GM21367 (cell line): Measurements from ENCODE around the gene LCNL1.
A peak's percentile ranks its signal among the peaks of the same experiment; 100 is the strongest.

Experiments used
- ATAC-seq: cut with Tn5 transposase; IDR thresholded peaks from one replicate; pipeline ENCODE4 v1.9.1; 2021; ENCODE audit not compliant: unreplicated experiment

The LCNL1 gene

GRCh38 chr9:136982232-136983051, at the start of gene LCNL1:
TSS of gene LCNL1 (plus strand) at chr9:136982993. CDS start at chr9:136983587, 594 bp downstream.
- no peak for ATAC-seq

GRCh38 chr9:136934277-136934676, 48.5 kb upstream of the LCNL1 start:
- ATAC-seq = no peak

- no peak for ATAC-seq
Measured at GRCh38 chr9:136935651-136936050, 47.1 kb upstream of the LCNL1 start.

GRCh38 chr9:136936645-136937170, 46.1 kb upstream of the LCNL1 start:
- ATAC-seq = no peak

GRCh38 chr9:136937186-136938001, 45.4 kb upstream of the LCNL1 start:
- ATAC-seq = no peak

- no peak for ATAC-seq
Measured at GRCh38 chr9:136939431-136939995, 43.3 kb upstream of the LCNL1 start.

- no peak for ATAC-seq
Measured at GRCh38 chr9:136939996-136940525, 42.7 kb upstream of the LCNL1 start.

GRCh38 chr9:136940526-136941230, 42.1 kb upstream of the LCNL1 start:
- ATAC-seq = no peak

GRCh38 chr9:136941231-136942111, 41.3 kb upstream of the LCNL1 start:
- no peak for ATAC-seq

GRCh38 chr9:136942112-136942880, 40.5 kb upstream of the LCNL1 start:
- ATAC-seq = no peak

- no peak for ATAC-seq
Measured at GRCh38 chr9:136942881-136943230, 39.9 kb upstream of the LCNL1 start.

GRCh38 chr9:136943291-136944211, 39.2 kb upstream of the LCNL1 start:
- ATAC-seq = peak; percentile 1

- ATAC-seq = peak; percentile 26
Measured at GRCh38 chr9:136944212-136944518, 38.6 kb upstream of the LCNL1 start.

GRCh38 chr9:136944519-136945332, 38.1 kb upstream of the LCNL1 start, which contains the start of the genes C8G and FBXW5:
TSS of gene C8G (plus strand) at chr9:136945243. CDS start at chr9:136945321, 78 bp downstream.
TSS of gene FBXW5 (minus strand) at chr9:136944738. CDS start at chr9:136944083, 655 bp downstream.
- peak; percentile 70 for ATAC-seq

GRCh38 chr9:136945333-136946227, 37.2 kb upstream of the LCNL1 start:
- ATAC-seq = no peak
